Stimulated activated CD4-positive, alpha-beta T cell treated with anti-CD3 and anti-CD28 coated beads, Interleukin-15, amount 100 ng/mL, for 24 hours (primary cell): Measurements from ENCODE around the gene B3GALT6.

Experiments used
- DNase-seq: peaks from one replicate; pipeline ENCODE4 v3.0.0-alpha.2; 2020

Gene B3GALT6

DNA sequence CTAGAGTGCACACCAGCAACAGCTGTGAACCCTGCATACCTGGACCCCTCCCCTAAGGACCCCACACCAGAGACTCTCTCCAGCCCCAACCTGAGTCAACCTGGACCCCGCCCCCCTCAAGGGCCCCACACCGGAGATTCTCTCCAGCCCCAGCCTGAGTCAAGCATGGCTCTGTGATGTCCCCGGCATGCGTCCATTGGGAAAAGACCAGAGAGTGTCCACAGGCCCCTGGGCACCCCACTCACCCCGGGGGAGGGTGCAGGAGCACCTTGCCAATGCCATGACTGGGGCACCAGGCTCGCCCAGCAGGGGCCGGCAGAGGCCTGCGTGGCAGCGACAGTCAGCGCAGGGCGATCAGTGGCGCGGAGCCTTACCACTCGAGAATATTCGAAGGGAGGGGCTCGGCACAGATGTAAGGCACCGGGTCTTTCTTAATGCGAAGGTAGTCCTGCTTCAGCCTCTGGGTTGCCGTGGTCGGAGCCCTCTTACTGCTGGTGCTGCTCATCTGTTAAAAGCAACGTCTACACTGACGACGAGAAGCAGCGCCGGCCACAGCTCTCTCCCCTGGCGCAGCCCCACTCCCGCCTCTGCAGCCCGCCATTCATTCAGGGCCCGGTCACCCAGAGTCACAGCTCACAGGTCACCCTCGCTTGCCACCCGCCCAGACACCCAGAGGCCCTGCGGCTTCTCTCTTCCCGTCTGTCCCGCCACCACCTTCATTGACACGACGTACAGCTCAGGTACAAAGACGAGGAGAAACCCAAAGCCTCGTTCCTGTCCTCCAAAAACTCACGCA lies 35.6 kb downstream of the B3GALT6 start:
- DNase-seq = no peak

DNA sequence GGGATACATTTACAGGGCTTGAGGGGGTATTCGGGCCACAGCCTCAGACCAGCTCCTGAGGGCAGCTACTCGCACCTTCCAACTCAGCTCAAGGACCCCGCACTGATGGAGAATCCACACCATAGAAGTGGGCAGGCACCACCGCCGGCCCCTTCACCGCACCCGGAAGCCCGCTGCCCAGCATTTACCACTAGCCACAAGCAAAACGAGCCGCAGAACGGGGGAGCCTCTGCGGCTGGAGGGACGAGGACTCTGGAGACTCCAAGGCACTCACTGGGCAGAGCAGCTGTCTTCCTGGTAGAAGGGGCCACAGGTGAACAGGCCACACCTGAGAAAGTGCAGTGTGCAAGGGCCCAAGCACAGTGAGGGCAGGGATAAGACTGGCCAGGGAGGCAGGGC lies 36.2 kb downstream of the B3GALT6 start:
- no peak for DNase-seq

DNA sequence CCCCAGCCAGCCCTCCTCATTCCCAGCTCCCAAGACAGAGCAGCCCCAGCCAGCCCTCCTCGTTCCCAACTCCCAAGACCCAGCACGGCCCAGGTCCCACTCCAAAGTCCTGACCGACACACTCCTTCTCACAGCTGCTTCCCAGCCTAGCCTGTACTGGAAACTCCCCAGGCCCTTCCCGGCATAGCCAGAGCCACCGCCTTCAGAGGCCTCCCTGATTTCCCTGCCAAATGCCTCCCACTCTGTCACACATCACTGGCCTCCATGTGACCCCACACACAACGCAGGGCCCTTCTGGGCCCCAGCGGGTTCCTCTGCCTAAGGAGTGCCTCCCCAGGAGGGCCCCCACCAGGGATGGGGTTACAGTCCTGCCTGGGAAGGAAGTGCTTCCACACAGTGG lies 38.8 kb downstream of the B3GALT6 start:
- DNase-seq = no peak

DNA sequence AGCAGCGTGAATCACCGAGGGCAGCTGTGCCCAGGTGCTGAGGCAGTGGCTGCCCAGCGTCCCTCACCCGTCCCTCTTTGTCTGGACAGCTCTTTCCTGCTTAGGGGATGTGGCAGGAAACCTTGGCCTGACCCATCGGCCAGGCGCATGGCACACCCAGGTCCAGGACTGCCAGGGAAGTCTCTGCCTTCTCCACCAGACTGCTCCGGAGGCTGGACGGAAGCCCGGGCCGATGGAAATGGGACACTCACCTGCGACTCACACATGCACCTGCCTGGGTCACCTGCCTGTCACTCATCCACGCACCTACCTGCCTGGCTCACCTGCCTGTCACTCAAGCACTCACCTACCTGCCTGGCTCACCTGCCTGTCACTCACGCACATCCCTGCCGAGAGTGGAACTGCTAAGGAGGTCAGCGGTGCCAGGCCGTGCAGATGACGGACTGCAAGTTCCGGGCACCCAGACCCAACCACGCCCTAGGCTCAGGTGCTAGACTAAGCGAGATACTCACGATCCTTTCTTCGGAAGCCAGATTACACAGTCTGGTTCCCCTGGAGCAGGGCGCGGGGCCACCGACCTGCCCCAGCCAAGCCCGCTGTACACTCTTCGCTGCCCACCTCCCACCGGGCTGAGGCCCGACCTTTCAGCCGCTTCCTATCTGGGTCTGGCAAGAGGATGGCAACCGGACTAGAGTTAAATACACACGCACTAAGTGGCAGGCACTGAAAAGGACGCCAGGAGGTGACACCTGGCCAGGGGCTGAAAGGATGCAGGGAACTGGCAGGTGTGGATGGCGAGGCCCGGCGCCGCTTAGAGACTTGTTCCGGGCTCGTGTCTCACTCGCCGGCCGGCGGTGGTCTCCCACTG lies 40.5 kb downstream of the B3GALT6 start:
- DNase-seq = no peak

DNA sequence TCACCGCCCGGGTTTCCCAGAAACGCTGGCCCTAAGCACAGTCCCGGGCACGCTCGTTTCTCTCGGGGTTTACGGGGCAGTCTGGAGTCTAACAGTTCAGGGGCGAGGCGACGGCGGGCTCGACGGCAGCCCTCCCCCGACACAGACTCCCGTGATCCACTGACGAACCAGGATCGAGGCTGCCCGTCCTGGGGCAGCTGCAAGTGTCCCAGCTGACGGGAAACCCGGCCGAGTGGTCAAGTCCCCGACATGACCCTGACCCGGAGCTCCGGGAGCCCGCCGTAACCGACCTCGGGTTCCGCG lies 41.1 kb downstream of the B3GALT6 start:
- DNase-seq = no peak

DNA sequence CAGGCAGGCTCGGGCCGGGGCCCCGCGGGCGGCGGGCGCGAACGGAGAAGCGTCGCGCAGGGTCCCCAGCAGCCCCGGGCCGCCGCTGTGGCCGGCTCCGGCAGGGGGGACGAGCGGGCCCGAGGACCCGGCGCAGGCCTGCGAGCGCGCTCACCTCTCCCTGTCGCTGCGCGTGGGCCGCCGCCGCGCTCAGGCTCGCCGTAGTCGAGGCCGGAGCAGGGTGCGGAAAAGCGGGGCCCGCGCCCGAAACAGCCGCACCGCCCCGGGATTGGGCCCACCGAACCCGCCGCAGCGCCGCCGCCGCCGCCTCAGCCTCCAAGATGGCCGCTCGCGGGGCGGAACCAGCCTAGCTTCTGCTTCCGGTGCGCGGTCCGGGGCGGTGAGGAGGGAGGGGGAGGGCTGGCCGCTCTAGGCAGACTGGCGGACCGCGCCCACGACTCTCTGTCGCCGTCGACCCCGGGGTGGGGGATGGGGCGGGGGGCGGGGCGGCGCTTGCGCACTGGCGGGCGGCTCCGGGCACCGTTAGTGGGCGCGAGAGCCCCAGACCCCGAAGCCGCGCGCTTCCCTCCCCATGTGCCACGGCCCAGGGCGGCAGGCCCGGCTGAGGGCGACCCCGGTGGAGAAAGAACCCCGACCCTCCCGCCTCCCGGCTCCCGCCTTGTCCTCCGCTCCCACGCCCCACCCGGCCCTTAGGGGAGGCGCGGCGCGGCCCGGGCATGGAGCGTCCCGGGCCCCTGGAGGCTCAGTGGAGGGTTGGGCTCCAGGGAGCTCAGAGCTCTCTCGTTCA lies 41.7 kb downstream of the B3GALT6 start, which contains the start of gene UBE2J2:
Gene UBE2J2, minus strand, starts transcription at position 343 of the 787 bp plus-strand sequence. CDS start 5,862 bp downstream, outside the sequence.
- peak; percentile 97 for DNase-seq

DNA sequence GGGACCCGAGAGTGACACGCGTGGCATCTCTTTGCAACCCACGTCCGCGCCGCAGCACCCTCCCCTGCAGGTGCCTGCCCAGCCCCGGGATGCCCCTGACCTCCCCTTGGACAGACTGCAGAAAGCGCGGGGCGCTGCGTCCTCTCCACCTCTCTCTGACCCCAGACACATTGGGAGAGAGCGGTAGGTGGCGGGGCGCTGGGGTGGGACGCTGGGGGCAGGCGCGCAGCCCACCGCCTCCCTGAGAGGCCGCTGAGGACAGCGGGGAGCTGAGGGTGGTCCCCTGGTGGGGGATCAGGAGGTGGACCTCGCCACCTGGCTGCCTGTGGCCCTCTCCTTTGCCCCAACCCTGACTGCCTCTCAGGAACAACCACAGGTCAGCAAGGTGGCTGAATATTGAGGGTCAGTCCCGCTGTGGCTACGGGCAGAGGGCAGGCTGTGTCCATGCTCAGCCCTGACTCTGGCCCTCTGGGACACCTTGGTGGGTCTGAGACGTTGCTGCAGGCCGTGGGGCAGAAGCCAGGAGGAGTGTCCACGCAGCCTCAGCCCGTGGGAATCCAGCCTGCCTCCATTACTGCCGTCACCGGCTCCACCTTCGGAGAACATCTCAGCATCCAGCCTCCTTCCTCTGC lies 42.4 kb downstream of the B3GALT6 start:
- no peak for DNase-seq

DNA sequence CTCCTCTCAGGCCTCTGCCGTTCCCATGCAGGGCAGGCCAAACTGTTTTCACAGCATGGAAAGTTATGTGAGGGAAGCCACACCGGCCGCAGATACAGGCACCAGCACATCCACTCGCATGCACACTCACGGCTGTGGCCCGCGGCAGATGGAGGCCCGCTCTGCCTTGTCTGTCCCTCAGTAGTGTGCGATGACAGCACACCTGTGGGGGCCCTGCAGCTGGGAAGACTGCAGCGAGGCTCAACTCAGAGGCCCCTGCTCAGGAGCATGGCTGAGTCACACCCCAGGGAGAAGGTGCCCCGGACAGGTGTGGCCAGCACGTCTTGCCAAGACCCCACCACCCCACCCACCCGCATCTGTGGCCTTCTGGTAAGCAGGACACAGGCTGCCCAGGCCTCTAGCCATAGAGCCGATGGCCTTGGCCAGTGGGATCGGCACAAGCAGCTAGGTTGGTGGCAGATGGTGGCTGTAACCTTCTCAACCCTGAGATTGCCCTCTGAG lies 42.9 kb downstream of the B3GALT6 start:
- no peak for DNase-seq

DNA sequence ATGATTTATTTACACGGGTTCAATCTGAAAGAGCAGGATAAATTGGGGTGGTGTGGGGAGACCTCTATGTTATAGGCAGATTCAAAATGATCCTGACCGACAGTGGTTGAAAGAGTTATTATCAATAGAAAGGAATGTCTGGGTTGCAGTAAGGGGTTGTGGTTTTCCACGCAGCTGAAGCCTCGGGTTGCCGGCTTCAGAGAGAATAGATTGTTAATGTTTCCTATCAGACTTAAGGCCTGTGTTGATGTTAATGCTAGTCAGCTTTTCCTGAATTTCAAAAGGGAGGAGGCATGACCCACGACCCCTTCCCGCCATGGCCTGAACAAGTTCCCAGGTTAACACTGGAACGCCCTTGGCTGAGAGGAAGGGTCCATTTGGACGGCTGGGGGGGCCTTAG lies 43.8 kb downstream of the B3GALT6 start:
- no peak for DNase-seq

DNA sequence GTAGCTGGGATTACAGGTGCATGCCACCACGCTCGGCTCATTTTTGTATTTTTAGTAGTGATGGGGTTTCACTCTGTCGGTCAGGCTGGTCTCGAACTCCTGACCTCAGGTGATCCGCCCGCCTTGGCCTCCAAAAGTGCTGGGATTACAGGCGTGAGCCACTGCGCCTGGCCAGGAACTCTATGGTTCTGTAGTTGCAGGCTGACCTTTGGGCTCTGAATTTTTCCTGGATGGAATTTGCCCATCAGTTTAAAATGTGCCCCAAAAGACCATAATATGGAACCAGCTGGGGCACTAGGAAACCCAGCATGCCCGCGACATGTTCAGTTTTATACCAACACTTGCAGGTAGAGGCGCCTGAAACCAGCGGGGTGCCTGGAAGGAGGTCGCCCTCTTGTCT lies 46.6 kb downstream of the B3GALT6 start:
- DNase-seq = no peak

DNA sequence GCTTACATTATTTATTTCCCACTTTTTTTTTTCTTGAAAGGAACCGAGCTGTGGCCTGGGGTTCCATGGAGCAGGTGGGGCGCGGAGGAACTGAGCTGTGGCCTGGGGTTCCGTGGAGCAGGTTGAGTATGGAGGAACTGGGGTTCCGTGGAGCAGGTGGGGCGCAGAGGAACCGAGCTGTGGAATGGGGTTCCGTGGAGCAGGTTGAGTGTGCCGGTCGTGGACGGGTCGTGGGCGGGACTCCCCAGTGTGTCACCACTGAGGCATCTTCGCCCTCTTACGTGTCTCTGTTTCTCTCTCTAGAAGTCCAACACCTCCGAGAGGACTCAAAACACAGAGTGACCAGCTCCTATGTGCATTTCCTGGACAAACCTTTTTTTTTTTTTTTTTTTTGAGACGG lies 47.0 kb downstream of the B3GALT6 start:
- DNase-seq = no peak

DNA sequence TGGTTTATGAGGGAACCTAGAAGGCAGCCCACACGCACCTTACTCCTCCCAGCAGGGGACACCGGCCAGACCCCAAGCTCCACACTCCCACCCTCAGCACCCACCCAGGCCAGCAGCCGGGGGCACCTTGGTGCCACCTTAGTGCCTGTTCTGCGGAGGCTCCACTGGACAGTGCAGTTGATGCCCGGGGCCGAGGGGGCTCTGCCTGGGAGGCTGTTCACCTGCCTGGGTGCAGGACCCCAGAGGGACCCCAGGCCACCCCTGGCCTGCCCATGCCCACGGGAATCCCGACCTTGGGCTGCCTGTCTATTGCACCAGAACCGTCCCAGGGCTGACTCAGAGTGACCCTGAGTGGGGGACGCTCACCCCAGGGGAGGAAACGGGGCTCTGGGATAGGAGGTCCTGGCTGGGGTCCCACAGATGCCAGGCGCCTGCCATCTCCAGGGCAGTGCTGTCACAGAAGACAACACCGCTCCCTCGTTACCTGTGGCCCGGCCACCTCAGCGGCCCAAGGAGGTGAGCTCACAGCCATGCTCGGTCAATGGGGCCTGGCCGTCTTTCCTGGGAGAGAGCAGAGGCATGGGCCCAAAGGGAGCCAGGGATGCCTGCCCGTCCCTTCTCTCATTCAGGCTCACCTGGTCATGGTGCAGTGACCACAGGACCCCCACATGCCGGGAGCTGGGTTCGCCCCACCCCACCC lies 48.9 kb downstream of the B3GALT6 start:
- no peak for DNase-seq

DNA sequence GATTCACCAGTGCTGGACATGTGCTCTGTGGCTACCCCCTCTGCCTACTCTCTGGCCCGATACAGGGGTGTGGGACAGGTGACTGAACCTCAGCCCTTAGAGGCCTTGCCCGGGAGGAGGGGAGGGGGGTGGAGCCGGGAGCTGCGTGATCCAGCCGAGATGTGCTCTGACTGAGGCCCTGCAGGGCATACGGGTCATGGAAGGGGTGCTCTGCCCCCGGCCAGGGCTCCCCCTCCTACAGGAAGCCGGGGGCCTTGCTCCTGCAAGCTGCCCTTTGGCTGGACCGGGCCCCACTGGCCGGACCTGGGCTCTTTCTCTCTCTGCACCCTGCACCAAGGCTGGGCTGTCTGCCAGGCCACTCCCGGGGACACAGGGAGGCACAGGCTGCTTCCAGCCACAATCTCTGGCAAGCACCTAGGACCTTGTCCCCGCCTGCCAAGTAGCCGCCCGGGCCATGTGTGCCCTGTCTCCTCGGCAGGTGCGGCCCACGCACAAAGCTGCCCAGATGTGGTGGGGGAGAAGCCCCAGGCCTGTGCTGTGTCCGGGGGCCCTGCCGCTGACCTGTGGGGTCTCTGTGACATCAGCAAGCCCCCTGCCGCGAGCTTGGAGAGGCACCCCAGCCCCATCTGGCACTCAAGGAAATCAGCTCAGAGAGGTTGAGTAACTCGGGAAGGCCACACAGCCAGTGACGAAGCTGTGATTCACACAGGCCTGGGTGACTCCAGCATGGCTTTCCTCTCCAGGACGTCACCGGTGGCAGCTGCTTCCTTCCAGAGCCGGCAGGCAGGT lies 49.7 kb downstream of the B3GALT6 start:
- DNase-seq = peak; percentile 46

DNA sequence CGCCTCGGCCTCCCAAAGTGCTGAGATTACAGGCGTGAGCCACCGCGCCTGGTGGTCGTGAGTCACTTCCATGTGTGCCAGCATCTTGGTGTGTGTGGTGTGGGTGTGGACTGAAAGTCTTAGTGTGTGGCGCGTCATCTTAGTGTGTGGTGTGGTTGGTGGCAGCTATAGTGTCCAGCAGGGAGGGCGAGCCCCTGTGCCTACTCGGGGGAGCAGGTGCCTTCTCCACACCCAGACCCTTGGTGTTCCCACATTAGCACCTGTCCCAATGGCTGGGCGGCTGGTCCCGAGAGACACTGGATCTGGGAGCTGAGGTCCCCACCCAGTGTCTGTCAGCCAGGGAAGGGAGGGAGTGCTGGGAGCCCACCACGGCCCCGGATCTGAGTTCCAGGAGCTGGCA lies 51.0 kb downstream of the B3GALT6 start:
- DNase-seq = peak; percentile 51

DNA sequence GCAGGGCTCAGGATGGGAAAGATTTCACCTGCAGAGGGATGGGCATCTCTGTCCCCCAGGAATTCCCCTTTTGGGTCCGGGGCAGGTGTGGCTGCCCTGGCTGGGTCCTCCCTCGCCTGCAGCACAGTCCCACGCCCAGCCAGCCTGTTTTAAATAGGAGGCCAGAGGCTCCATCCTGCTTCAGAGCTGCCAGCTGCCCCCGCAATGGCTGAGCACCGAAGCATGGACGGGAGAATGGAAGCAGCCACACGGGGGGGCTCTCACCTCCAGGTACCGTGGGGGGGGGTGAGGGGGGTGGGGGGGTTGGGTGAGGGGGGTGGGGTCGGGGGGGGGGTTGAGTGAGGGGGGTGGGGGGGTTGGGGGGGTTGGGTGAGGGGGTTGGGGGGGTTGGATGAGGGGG lies 51.8 kb downstream of the B3GALT6 start:
- no peak for DNase-seq
